ENCODE measurements around the gene PTGS1.

The PTGS1 gene

GRCh38 chr9:122376796-122377195, 6.0 kb downstream of the PTGS1 start:
- DNase-seq = no peak

- no peak for DNase-seq
Measured at GRCh38 chr9:122377241-122378164, 6.7 kb downstream of the PTGS1 start.

GRCh38 chr9:122378236-122378635, 7.4 kb downstream of the PTGS1 start:
- no peak for DNase-seq

GRCh38 chr9:122379340-122379739, 8.5 kb downstream of the PTGS1 start:
- DNase-seq = no peak

GRCh38 chr9:122380293-122380692, 9.5 kb downstream of the PTGS1 start:
- no peak for DNase-seq

- DNase-seq = no peak
Measured at GRCh38 chr9:122381206-122381950, 10.6 kb downstream of the PTGS1 start.

GRCh38 chr9:122382901-122383850, 12.4 kb downstream of the PTGS1 start:
- DNase-seq = no peak

GRCh38 chr9:122383992-122384461, 13.2 kb downstream of the PTGS1 start:
- DNase-seq = no peak

GRCh38 chr9:122386311-122386872, 15.6 kb downstream of the PTGS1 start:
- DNase-seq = no peak

- DNase-seq = no peak
Measured at GRCh38 chr9:122387536-122387935, 16.7 kb downstream of the PTGS1 start.

- DNase-seq = no peak
Measured at GRCh38 chr9:122389195-122389594, 18.4 kb downstream of the PTGS1 start.

GRCh38 chr9:122389799-122390481, 19.1 kb downstream of the PTGS1 start:
- DNase-seq = no peak

GRCh38 chr9:122392284-122392683, 21.5 kb downstream of the PTGS1 start:
- no peak for DNase-seq

GRCh38 chr9:122392714-122393113, 21.9 kb downstream of the PTGS1 start:
- no peak for DNase-seq

GRCh38 chr9:122393284-122393983, 22.6 kb downstream of the PTGS1 start:
- DNase-seq = no peak

- no peak for DNase-seq
Measured at GRCh38 chr9:122394265-122395125, 23.7 kb downstream of the PTGS1 start.

- no peak for DNase-seq
Measured at GRCh38 chr9:122396614-122397148, 25.9 kb downstream of the PTGS1 start.

GRCh38 chr9:122397749-122398148, 26.9 kb downstream of the PTGS1 start:
- no peak for DNase-seq

- no peak for DNase-seq
Measured at GRCh38 chr9:122398371-122398924, 27.6 kb downstream of the PTGS1 start.

All from activated CD4-positive, alpha-beta T cell treated with anti-CD3 and anti-CD28 coated beads, Interleukin-2, amount 50 U/mL, for 1 hour (primary cell).